WTC11 (cell line): ENCODE data around the gene AIP. TPM values are rescaled to one million over a fixed set of nuclear protein-coding genes. Genes with fewer than 3 reads are reported as not detected.
A peak's percentile ranks its signal among the peaks of the same experiment; 100 is the strongest.

ENCODE experiments used
- ATAC-seq: fragments of 200-7000 bp; cut with Tn5 transposase; 2 replicates; pipeline ENCODE4 v1.10.0; 2021; ENCODE audit warnings: mild to moderate bottlenecking, moderate library complexity
- CTCF ChIA-PET: fragments of 300-600 bp; sonication (Branson Sonifier 250); formaldehyde crosslinking; loops from one replicate; lab custom pipeline; 2021; ENCODE audit warnings: antibody characterized with exemption; lab: Charles Lee
- POLR2A ChIA-PET: fragments of 350-600 bp; sonication (Branson Sonifier 250); formaldehyde crosslinking; loops from one replicate; lab custom pipeline; 2021; ENCODE audit warnings: antibody characterized with exemption; lab: Charles Lee
- DNase-seq: peaks from one replicate; pipeline ENCODE4 v3.0.0; 2021; ENCODE audit warnings: low spot score
- H3K27ac Mint-ChIP-seq: 2 replicates; pipeline ENCODE4 v1.8.0; 2021; ENCODE audit warnings: mixed read lengths
- H3K27me3 Mint-ChIP-seq: 2 replicates; pipeline ENCODE4 v1.8.0; 2021; ENCODE audit warnings: low read depth, mild to moderate bottlenecking, moderate library complexity, mixed read lengths
- H3K36me3 Mint-ChIP-seq: 2 replicates; pipeline ENCODE4 v1.8.0; 2021; ENCODE audit warnings: mixed read lengths
- H3K4me1 Mint-ChIP-seq: 2 replicates; pipeline ENCODE4 v1.8.0; 2022; ENCODE audit warnings: mixed read lengths
- H3K4me3 Mint-ChIP-seq: 2 replicates; pipeline ENCODE4 v1.8.0; 2021; ENCODE audit warnings: mild to moderate bottlenecking, moderate library complexity, mixed read lengths
- H3K9me3 Mint-ChIP-seq: 2 replicates; pipeline ENCODE4 v1.8.0; 2021; ENCODE audit warnings: mixed read lengths
- AFF4 ChIP-seq: sonication (generic); formaldehyde crosslinking; IDR thresholded peaks from 2 replicates; pipeline ENCODE4 v1.8.1; 2023; ENCODE audit warnings: mild to moderate bottlenecking, missing genetic modification reagents, borderline replicate concordance
- AR ChIP-seq: fragments of 250-450 bp; sonication (Bioruptor Pico); IDR thresholded peaks from 2 replicates; pipeline ENCODE4 v1.9.0; 2021; ENCODE audit warnings: mild to moderate bottlenecking
- ARID4B ChIP-seq: sonication (generic); formaldehyde crosslinking; IDR thresholded peaks from 2 replicates; pipeline ENCODE4 v1.8.0; 2023; ENCODE audit warnings: missing genetic modification reagents, mild to moderate bottlenecking, borderline replicate concordance
- ELF4 ChIP-seq: sonication (generic); formaldehyde crosslinking; IDR thresholded peaks from 2 replicates; pipeline ENCODE4 v1.8.1; 2022; ENCODE audit warnings: low read depth, mild to moderate bottlenecking, moderate library complexity, missing genetic modification reagents
- FOXK1 ChIP-seq: sonication (generic); formaldehyde crosslinking; IDR thresholded peaks from 2 replicates; pipeline ENCODE4 v1.8.0; 2022; ENCODE audit warnings: mild to moderate bottlenecking, moderate library complexity, missing genetic modification reagents
- MXD4 ChIP-seq: fragments of 250-450 bp; sonication (Bioruptor Pico); IDR thresholded peaks from 2 replicates; pipeline ENCODE4 v1.8.0; 2021; ENCODE audit warnings: mild to moderate bottlenecking, moderate library complexity, borderline replicate concordance
- NFYB ChIP-seq: sonication (generic); formaldehyde crosslinking; conservative IDR thresholded peaks from 2 replicates; pipeline ENCODE4 v1.8.0; 2022; ENCODE audit warnings: low read depth, missing genetic modification reagents
- NR2C2 ChIP-seq: sonication (generic); formaldehyde crosslinking; IDR thresholded peaks from 2 replicates; pipeline ENCODE4 v1.8.0; 2022; ENCODE audit warnings: mild to moderate bottlenecking, missing genetic modification reagents
- OVOL2 ChIP-seq: fragments of 250-450 bp; sonication (Bioruptor Pico); IDR thresholded peaks from 2 replicates; pipeline ENCODE4 v1.9.0; 2021; ENCODE audit warnings: mild to moderate bottlenecking, borderline replicate concordance
- PREB ChIP-seq: sonication (generic); formaldehyde crosslinking; IDR thresholded peaks from 2 replicates; pipeline ENCODE4 v1.8.1; 2022; ENCODE audit warnings: mild to moderate bottlenecking, missing genetic modification reagents, moderate library complexity, borderline replicate concordance
- RELA ChIP-seq: sonication (generic); formaldehyde crosslinking; IDR thresholded peaks from 2 replicates; pipeline ENCODE4 v1.8.1; 2022; ENCODE audit warnings: missing genetic modification reagents, mild to moderate bottlenecking, borderline replicate concordance
- SMAD4 ChIP-seq: sonication (generic); formaldehyde crosslinking; IDR thresholded peaks from 2 replicates; pipeline ENCODE4 v1.8.0; 2022; ENCODE audit warnings: mild to moderate bottlenecking, missing genetic modification reagents
- USF2 ChIP-seq: sonication (generic); formaldehyde crosslinking; IDR thresholded peaks from 2 replicates; pipeline ENCODE4 v1.8.1; 2023; ENCODE audit warnings: mild to moderate bottlenecking, missing genetic modification reagents, moderate library complexity
- ZNF416 ChIP-seq: fragments of 250-450 bp; sonication (Bioruptor Pico); IDR thresholded peaks from 2 replicates; pipeline ENCODE4 v1.9.0; 2021; ENCODE audit warnings: mild to moderate bottlenecking, inconsistent platforms
- total RNA-seq: library from RNA; stranded (reverse); gene quantifications from 3 replicates; pipeline ENCODE4 v1.2.3, GENCODE V29; 2021

The AIP gene
- total RNA-seq, 1 experiment from 2014 or later: 32.8 TPM

- no peak for TF ChIP-seq AR
Observed at GRCh38 chr11:67502328-67502979, 19.6 kb downstream of the AIP start (continued).

- H3K9me3 Mint-ChIP-seq: no peaks in the 10 kb centered on the region
- H3K27me3 Mint-ChIP-seq: peaks cover 12% of the 10 kb centered on the region
- H3K27ac Mint-ChIP-seq: no peak overlapping the region
- DNase-seq (no peak), ATAC-seq (no peak)
- CTCF ChIA-PET: interaction anchor here (1.1 kb wide), 2 partner anchors 102 to 152 kb away, joined by 3 read pairs; partner anchors contain the start of gene PPP1CA
- H3K4me3 Mint-ChIP-seq: peak overlapping the region; percentile 55
- POLR2A ChIA-PET: no interaction called here
- TF ChIP-seq AFF4 (CRISPR knock-in tag): no peak
- TF ChIP-seq FOXK1 (CRISPR knock-in tag): no peak
- no peak for TF ChIP-seq ELF4
- peaks cover 2% of the 10 kb centered on the region; the same call in 1 of the 2 replicates for H3K36me3 Mint-ChIP-seq
- H3K4me1 Mint-ChIP-seq: peaks cover 25% of the 10 kb centered on the region
Observed at GRCh38 chr11:67503119-67504004, 20.5 kb downstream of the AIP start.

- DNase-seq: no peak
- no peak overlapping the region for H3K27ac Mint-ChIP-seq
- H3K4me3 Mint-ChIP-seq: peak overlapping the region; percentile 76
- peaks cover 12% of the 10 kb centered on the region for H3K27me3 Mint-ChIP-seq
- POLR2A ChIA-PET: no interaction called here
- no peak for ATAC-seq
- peaks cover 29% of the 10 kb centered on the region for H3K4me1 Mint-ChIP-seq
- H3K9me3 Mint-ChIP-seq: no peaks in the 10 kb centered on the region
- CTCF ChIA-PET: interaction anchor here (1.1 kb wide), 1 partner anchor 79 kb away, joined by 3 read pairs; the partner anchor contains the start of gene GSTP1
- peaks cover 2% of the 10 kb centered on the region; the same call in 1 of the 2 replicates for H3K36me3 Mint-ChIP-seq
- TF ChIP-seq PREB (CRISPR knock-in tag) (no peak), SMAD4 (CRISPR knock-in tag) (no peak), ZNF416 (no peak), OVOL2 (CRISPR knock-in tag) (no peak), ARID4B (CRISPR knock-in tag) (peak; percentile 36; the same call in 1 of the 2 replicates), NR2C2 (CRISPR knock-in tag) (no peak), MXD4 (CRISPR knock-in tag) (no peak), USF2 (no peak), NFYB (no peak), RELA (no peak)
Observed at GRCh38 chr11:67504005-67504949, 21.5 kb downstream of the AIP start.
